Measurements from ENCODE around the gene EAPP.
"Not testable (repeated sequence)": the region's sequence is repeated elsewhere in the genome, so short reads cannot be mapped to it uniquely, and the experiment has no call there.

The EAPP gene

GRCh38 chr14:34539407-34540180 lies at the start of gene EAPP:
TSS of gene EAPP (minus strand) at chr14:34539701. CDS start at chr14:34539628, 73 bp downstream.
- peak; percentile 92 for DNase-seq (ENCODE audit: low read depth, low spot score)

DNA sequence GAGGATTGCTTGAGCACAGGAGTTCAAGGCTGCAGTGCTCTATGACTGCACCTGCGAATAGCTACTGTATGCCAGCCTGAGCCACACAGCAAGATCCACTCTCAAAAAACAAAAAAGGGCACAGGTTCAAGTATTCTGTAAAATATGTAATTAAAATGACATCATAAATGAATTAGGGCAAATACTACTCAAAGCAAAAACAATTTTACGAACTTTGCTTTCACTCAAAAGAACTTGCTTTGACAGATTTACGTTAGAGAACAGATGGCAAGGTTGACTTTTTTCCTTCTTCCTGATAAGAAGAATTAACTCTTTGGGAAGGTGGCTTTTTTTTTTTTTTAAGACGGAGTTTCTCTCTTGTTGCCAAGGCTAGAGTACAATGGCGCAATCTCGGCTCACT lies 44.0 kb upstream of the EAPP start:
- no peak for DNase-seq (ENCODE audit: low read depth, low spot score)

DNA sequence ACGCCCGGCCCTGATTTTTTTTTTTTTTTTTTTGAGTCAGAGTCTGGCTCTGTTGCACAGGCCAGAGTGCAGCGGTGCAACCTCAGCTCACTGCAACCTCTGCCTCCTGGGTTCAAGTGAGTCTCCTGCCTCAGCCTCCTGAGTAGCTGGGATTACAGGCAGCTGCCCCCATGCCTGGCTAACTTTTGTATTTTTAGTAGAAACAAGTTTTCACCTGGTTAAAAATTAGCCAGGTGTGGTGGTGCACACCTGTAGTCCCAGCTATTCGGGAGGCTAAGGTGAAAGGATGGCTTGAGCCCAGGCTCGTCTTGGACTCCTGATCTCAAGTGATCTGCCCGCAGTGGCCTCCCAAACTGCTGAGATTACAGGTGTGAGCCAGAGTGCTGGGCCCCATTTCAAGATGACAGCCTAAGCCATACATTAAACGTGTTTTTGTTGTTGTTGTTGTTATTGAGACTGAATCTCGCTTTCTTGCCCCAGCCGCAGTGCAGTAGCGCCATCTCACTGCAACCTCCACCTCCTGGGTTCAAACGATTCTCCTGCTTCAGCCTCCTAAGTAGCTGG lies 42.7 kb upstream of the EAPP start:
- no peak for DNase-seq (ENCODE audit: low read depth, low spot score)

DNA sequence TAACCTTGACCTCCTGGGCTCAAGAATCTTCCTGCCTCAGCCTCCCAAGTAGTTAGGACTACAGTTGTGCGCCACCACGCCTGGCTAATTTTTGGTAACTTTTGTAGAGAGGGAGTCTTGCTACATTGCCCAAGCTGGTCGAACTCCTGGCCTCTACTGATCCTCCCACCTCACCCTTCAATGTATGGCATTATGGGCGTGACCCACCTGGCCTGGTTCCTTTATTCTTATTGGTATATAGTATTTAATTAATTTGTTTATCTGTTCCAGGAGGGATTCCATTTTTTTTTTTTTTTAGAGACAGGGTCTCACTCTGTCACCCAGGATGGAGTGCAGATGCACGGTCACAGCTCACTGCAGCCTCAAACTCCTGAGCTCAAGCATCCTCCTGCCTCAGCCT lies 40.9 kb upstream of the EAPP start:
- DNase-seq (ENCODE audit: low read depth, low spot score) = no peak

- DNase-seq (ENCODE audit: low read depth, low spot score) = no peak
Measured at GRCh38 chr14:34571771-34572170, 32.3 kb upstream of the EAPP start.

GRCh38 chr14:34569750-34570149 lies 30.2 kb upstream of the EAPP start:
- DNase-seq (ENCODE audit: low read depth, low spot score) = no peak

- DNase-seq (ENCODE audit: low read depth, low spot score) = no peak
Measured at GRCh38 chr14:34568803-34569202, 29.3 kb upstream of the EAPP start.

DNA sequence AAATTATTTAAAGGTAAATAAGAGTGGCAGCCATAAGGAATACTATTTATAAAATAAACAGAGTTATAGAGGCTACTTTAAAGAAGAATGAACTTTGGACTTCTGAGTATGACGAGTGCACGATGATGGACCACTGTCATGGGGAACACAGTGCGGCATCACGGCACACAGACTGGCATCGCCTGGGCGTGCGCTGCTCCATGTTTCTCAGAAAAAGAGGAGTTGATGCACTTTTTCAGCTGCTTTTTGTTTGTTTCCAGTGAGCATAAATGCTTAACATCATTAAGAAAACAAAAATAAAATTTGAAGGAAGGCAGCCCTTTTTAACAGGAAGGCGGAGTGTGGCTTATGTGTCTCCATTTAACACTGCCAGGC lies 23.3 kb upstream of the EAPP start:
- no peak for DNase-seq (ENCODE audit: low read depth, low spot score)

DNA sequence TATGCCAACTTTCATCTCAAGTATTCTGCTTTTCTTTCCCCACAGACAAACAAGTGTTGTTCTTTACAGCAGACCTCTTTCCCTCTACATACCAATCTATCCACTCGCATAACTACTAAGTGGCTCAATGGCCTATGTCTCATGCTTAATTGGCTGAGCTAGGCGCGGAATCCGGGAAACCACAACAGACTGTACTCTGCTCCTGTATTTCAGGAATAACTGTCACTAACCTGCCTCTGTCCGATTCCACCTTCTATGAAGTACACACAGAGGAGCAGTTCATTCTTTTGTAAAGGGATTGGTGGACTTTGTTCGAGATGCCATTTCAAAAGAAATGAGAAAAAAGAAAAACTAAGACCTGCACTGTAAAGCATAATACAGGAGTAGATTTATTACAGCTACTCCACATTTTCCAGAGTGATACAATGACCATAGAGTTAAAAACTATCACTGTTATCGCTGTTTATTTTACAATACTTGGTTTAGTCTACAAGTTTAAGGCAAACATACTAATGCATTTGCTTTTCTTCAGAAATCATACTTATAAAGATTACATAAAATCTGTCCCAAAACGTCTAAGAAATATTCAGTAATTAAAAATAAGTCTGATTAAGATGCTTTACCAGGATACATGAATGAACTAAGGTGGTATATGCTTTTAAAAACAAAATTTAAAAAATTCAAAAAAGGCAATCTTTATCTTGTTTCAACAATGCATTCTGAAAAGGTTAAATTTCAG lies 22.7 kb upstream of the EAPP start:
- DNase-seq (ENCODE audit: low read depth, low spot score) = not testable (repeated sequence)

DNA sequence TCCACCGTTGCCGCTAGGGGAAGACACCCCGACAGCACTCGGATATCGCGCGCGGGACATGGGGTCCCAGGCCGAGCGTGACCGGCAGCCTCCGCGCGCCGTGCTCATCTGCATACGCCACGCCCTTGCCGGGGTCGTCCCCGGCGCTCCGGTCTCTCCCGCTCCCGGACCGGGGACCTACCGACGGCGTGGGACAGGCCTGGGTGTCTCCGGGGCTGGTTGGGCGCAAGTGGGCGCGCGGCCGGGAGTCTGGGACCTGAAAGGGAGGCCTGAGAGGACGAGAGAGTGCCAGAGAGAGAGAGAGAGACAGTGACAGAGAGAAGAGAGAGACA lies 17.0 kb upstream of the EAPP start:
- not testable (repeated sequence) for DNase-seq (ENCODE audit: low read depth, low spot score)

DNA sequence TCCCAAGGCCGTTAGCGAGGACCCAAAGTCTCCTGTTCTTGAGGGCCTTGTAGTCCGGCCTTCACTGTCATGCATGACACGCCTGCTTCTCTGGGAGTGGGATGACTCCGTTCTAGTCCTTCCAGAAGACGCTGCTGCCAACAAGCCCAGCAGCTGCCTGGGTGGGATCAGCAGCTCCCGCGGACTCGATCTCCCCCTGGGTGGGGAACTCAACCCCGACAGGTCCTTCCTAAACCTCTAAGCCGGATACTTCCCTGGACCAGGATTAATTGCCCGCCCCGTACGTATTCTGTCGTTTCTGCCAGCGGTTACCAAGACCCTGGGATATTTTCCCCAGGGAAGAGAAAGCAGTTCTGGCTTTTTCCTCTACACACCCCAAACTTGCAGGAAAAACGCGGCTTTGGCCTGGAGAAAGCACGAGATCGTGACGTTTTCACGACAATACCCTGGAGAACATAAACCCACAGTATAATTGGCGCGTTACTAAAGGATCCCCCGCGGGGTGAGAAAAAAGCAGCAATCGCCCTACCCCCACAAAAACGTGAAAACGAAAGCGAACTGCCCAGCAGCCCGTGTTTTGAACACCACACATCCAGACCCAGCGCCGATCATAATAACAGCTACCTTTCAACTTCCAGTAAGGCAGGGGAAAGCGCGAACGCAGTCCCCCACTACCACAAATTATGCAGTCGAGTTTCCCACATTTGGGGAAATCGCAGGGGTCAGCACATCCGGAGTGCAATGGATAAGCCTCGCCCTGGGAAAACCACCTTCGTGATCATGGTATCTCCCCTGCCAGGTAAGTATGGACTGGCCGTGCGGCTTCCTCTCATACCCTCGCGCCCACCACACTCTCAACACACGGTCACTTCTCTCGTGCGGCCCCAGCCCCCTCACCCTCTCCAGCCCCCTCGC lies 16.3 kb upstream of the EAPP start:
- DNase-seq (ENCODE audit: low read depth, low spot score) = not testable (repeated sequence)

- no peak for DNase-seq (ENCODE audit: low read depth, low spot score)
Measured at GRCh38 chr14:34554540-34555250, 15.2 kb upstream of the EAPP start.

GRCh38 chr14:34549276-34549966 lies 9.9 kb upstream of the EAPP start:
- DNase-seq (ENCODE audit: low read depth, low spot score) = not testable (repeated sequence)

- no peak for DNase-seq (ENCODE audit: low read depth, low spot score)
Measured at GRCh38 chr14:34548472-34548981, 9.0 kb upstream of the EAPP start.

DNA sequence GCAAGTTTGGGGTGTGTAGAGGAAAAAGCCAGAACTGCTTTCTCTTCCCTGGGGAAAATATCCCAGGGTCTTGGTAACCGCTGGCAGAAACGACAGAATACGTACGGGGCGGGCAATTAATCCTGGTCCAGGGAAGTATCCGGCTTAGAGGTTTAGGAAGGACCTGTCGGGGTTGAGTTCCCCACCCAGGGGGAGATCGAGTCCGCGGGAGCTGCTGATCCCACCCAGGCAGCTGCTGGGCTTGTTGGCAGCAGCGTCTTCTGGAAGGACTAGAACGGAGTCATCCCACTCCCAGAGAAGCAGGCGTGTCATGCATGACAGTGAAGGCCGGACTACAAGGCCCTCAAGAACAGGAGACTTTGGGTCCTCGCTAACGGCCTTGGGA lies 7.6 kb upstream of the EAPP start:
- DNase-seq (ENCODE audit: low read depth, low spot score) = not testable (repeated sequence)

- not testable (repeated sequence) for DNase-seq (ENCODE audit: low read depth, low spot score)
Measured at GRCh38 chr14:34546272-34547135, 7.0 kb upstream of the EAPP start.

DNA sequence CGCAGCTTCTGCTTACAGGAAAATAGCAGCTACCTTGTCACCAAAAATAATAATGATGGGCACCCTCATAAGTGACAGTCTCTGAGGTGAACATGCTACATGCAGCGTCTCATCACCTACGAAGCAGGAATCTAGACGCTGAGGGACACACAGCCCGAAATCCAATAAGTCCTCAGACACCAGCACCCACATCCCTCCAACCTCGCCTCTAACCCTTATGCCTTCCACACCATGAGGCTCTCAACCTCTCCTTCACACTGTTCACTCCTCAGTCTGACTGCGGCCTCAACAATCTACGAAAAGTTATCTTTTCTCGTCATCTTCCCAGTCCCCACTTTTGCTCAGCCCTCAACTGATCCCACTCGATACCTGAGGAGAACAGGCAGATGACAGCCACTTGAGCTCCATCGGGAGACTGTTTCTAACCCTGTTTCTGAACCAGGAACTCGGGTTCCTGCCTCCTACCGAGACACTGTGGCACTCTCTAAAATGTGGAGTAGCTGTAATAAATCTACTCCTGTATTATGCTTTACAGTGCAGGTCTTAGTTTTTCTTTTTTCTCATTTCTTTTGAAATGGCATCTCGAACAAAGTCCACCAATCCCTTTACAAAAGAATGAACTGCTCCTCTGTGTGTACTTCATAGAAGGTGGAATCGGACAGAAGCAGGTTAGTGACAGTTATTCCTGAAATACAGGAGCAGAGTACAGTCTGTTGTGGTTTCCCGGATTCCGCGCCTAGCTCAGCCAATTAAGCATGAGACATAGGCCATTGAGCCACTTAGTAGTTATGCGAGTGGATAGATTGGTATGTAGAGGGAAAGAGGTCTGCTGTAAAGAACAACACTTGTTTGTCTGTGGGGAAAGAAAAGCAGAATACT lies 919 bp upstream of the EAPP start:
- not testable (repeated sequence) for DNase-seq (ENCODE audit: low read depth, low spot score)

DNA sequence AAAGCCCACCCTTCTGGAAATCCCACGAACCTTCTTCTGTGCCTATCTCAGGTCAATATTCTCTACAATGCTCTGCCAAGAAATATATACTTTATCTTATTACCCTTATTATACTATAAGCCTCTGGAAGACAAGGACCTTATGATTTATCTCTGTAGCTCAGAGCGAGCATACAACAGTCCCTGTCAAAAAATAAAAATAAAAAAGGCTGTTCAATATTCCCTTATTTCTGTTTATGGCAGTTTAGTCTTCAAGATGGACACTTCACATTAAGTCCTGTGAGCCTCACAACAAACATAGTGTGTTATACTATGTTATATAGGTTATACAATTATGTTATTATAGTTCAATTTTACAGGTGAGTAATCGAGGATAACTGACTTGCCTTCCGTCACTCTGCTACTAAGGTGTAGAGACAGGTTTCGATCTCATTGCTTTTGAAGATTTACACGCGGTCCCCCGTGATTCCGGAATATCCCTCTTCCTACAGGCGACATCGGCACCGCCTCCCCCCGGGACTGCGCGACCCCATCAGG lies 562 bp downstream of the EAPP start:
- DNase-seq (ENCODE audit: low read depth, low spot score) = no peak

Measured in activated CD4-positive, CD25-positive, alpha-beta regulatory T cell treated with anti-CD3 and anti-CD28 coated beads, Interleukin-2, amount 50 U/mL, for 16 hours (primary cell).